Hypothalamus (tissue), 51 donors: ENCODE measurements around the gene KRTAP10-8.
"Not testable (repeated sequence)": the region's sequence is repeated elsewhere in the genome, so short reads cannot be mapped to it uniquely, and the experiment has no call there.

Source experiments
- DNase-seq, 51 donors: peaks; one replicate each; lab custom pipeline; 2025; lab: John Stamatoyannopoulos, UW

Gene KRTAP10-8

GRCh38 chr21:44658541-44658910 lies 46.6 kb downstream of the KRTAP10-8 start:
- no peak for DNase-seq

DNA sequence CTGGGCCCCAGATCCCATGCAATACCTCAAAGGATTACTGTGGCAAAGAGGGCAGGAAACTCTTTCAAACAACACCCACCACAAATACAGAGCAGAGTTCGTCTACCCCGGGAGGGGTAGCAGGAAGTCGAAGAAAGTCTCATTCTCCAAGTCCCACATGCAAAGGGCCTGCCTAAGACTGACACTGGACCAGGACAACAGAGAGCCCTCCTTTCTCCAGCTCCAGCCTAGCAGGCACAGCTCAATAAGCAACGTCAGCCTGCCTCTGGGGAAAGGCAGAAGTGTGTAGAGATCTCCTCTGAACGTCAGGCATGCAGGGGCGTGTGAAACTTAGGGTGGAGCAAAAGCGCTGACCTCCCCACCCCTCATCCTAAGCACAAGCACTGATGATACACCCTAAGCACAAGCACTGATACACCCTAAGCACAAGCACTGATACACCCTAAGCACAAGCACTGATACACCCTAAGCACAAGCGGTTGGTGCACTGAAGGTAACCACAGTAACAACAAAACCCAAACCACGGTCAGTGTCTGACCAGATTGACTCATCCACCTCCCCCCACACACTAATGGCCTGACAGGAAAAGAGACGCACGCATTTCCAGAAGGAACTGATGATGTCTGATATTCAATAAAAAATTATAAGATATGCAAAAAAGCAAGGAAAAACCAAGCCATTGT lies 47.2 kb downstream of the KRTAP10-8 start:
- no peak for DNase-seq

GRCh38 chr21:44661567-44661966 lies 49.7 kb downstream of the KRTAP10-8 start:
- DNase-seq = not testable (repeated sequence)
